HG03558 (cell line): Measurements from ENCODE around the gene TFB1M.
"Not testable (repeated sequence)": the region's sequence is repeated elsewhere in the genome, so short reads cannot be mapped to it uniquely, and the experiment has no call there.

Experiments used
- ATAC-seq: cut with Tn5 transposase; IDR thresholded peaks from one replicate; pipeline ENCODE4 v1.9.1; 2021; ENCODE audit warnings: moderate number of reproducible peaks; ENCODE audit not compliant: unreplicated experiment; ENCODE audit errors: extremely low read depth

The TFB1M gene

GRCh38 chr6:155306958-155307357 is 7.3 kb downstream of the TFB1M start:
- ATAC-seq, result no peak

GRCh38 chr6:155303361-155303870 is 10.9 kb downstream of the TFB1M start:
- ATAC-seq, result no peak

DNA sequence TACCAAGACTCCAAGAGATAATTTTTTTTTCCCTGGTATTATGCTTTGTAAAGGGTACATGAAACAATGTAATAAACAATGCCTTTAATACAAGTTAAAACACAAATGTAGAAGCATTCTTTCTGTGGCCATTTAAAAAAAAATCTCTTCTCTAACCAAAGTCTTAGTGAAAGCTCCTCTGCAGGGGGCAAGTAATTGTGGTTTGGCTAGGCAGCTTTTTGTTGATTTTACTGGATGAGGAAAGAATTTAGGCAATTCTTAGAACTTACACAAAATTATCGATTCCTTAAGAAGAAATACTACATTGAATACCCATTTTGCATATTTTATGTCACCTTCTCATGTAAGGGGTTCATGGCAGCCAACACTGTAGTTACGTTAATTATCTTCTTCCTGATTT is 12.4 kb downstream of the TFB1M start:
- no peak for ATAC-seq

GRCh38 chr6:155297669-155298068 is 16.6 kb downstream of the TFB1M start:
- ATAC-seq, result no peak

DNA sequence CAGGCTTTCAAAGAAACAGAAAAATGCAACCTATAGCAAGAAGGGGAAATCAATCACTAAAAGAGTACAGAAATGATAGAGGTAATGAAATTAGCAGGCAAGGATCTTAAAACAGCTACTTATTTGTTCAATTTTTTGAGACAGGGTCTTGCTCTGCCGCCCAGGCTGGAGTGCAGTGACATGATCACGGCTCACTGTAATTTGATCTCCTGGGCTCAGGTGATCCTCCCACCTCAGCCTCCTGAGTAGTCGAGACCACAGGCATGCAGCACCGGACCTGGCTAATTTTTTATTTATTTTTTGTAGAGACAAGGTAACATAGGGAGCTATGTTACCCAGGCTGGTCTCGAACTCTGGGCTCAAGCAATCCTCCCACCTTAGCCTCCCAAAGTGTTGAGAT is 21.6 kb downstream of the TFB1M start:
- no peak for ATAC-seq

- no peak for ATAC-seq
Measured at GRCh38 chr6:155291291-155291690, 23.0 kb downstream of the TFB1M start.

- no peak for ATAC-seq
Measured at GRCh38 chr6:155290491-155290890, 23.8 kb downstream of the TFB1M start.

- no peak for ATAC-seq
Measured at GRCh38 chr6:155287762-155288161, 26.5 kb downstream of the TFB1M start.

DNA sequence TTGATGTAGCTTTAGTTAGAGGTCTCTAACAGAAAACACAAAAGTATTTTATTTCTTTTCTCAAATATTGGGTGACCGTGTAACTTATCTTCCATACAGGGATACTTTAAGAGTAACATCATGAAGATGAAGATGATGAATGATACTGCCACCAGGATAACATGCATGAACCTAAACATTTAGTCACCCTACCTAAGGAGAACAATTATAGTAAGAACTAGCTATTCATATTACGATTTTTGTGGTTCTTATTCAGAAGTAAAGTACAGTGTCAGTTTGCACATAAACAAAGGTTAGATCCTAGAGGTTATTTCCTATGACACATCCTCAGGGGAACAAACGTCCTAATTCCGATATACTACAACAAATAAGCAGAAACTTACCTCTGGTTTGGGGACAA is 29.5 kb downstream of the TFB1M start:
- no peak for ATAC-seq

DNA sequence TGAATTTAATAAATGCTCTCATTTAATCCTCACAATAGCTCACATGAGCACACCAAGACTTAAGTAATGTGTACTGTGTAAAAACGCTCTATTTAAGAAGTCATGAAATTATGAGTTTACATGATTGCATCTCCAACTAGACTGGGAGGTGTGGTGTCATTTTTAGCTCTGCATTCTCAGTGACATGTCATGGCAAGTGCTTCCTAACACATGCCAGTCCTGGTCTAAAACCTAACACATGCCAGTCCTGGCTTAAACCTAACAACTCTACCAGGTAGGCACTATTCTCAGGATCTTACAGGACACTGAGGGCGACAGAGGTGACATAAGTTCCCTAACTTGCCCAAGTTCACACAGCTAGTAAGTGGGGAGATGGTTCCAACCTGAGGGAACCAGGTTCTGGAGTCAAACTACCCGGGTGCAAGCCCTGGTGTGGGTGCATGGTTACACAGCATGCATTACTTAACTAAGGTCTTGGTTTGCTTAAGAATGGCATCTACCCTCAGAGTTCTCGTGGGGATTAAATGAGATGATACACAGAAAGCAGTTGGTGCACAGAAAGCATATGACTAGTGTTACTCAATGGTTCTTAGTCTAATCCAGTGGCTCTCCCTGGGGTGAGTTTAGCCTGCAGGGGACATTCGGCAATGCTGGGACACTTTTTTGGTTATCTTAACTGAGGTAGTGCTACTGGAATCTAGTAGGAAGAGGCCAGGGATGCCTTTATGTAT is 35.8 kb downstream of the TFB1M start:
- no peak for ATAC-seq

GRCh38 chr6:155276638-155277037 is 37.6 kb downstream of the TFB1M start:
- ATAC-seq, result no peak

GRCh38 chr6:155275808-155276480 is 38.3 kb downstream of the TFB1M start:
- no peak for ATAC-seq

DNA sequence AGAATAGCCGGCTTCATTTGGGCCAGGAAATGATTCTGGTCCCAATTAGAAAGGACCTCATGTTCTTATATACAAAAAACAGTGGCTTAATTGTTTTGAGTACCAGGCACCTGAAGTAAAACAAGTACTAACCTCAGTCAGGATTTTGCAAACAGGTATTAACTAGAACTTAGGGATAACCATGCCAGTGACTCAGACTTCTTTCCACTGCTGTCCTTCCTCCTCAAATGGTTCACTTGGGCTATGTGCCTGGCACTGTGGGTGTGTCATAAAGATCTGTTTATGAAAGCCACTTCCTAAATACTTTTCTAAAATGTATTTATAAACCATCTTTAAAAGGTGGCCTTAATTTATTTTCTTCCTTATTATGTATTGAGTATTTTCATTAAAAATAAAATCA is 39.8 kb downstream of the TFB1M start:
- ATAC-seq, result no peak

- ATAC-seq, result no peak
Measured at GRCh38 chr6:155274106-155274505, 40.2 kb downstream of the TFB1M start.

DNA sequence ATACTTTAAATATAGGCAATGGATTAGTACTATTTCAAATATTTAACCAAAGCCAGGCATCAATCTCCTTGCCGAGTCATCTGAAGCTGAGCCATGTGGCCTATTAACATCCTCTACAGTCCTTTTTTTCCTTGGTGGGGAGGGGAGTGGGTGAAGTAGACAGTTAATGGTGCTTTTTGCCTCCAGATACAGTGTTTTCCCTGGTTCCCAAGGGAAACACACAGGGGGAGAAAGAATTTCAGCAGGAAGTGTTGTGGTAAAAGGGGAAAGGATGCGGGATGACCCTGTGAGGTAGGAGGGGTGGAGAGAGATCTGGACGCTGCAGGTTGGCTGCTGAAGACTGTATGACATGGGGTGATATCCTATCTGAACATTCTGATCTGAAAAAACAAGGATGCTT is 40.9 kb downstream of the TFB1M start:
- no peak for ATAC-seq

- ATAC-seq, result no peak
Measured at GRCh38 chr6:155272353-155273232, 41.7 kb downstream of the TFB1M start.

DNA sequence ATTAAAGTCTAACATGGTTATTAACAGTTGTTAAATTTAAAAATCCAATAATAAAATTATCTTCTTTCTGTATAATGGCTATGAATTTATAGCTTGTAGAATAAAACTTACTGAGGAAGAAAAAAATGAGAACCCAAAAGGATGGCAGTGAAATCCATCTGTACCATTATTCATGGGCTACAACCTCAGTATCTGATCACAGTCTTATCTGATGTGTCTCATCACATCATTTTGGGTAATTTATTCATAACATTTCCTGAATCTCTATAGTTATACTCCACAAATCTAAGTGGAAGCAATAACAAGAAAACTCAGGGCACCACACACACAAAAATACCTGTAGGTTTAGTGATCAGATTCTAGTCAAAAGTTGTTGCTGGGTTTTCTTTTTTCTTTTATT is 43.1 kb downstream of the TFB1M start:
- ATAC-seq, result no peak

DNA sequence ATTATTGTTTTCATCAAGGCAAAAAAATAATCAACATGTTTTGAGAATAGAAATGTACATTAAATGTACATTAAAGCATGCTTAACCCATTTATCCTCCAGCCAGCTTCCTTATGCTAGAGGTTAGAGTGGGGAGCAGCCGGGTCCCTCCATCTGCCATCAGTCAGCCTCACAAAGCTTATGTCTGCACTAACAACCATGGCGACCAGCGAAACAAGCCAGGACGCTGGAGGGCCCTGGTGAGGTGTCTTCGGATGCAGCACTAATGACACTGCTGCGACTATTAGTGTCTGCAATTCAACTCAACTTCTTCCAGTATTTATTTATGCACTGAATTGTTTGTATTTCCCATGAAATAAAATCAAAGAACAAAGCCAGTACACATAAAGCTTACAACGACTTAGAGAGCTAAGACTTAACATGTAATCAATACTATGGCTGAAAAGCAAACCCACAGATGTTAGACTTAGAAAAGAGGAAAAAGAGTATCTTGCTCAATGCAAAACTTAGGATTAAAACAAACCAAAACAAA is 43.7 kb downstream of the TFB1M start:
- ATAC-seq, result no peak

- ATAC-seq, result no peak
Measured at GRCh38 chr6:155269765-155270164, 44.5 kb downstream of the TFB1M start.

DNA sequence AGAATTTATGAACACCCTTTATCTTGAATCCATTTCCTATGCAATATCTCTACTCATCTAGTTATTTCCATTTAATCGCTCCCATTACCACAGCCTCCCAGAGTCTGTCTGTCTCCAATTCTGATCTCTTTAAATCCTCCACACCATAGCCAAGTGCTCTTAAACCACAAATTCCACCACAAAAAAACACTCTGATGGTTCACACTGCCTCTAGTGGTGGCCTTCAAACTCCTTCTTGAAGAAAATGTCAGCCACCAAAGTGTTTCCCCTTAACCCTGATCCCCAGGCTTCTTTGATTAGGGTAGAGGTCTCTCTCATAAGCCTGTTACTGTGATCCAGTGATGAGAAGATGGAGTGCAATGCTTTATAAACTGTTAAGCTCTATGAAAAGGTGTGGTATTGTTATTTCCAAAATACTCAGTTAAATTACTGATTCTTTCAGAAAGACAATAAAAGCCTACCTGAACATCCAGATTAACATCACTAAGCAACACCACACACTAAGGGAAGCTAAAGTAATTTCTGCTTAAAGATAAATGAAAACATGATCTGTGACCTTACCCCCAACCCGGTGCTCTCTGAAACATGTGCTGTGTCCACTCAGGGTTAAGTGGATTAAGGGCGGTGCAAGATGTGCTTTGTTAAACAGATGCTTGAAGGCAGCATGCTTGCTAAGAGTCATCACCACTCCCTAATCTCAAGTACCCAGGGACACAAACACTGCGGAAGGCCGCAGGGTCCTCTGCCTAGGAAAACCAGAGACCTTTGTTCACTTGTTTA is 46.0 kb downstream of the TFB1M start:
- ATAC-seq, result not testable (repeated sequence)
